ENCODE results near the gene VCL.
"Not testable (repeated sequence)": the region's sequence is repeated elsewhere in the genome, so short reads cannot be mapped to it uniquely, and the experiment has no call there.

The VCL gene

DNA sequence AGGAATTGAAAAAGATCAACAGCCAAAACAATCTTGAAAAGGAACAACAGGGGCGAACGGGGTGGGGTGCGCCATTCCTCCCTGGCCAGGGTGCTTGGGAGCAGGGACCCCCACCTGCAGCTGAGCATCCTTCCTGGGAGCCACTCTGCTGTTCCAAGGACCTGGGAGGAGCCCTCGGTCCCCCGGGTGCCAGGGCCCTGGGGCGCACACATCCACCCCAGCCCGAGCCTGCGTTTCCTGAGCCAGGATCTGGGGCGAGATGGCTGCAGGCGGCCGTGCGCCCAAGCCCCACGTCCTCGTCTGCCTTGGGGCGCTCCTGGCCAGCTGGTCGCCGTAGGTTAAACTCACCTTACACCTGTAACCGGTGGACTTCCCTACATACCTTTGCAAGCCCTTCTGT, 142.1 kb downstream of the VCL start:
- DNase-seq (ENCODE audit: insufficient read length, low spot score), result no peak
- no peak for FAIRE-seq

DNA sequence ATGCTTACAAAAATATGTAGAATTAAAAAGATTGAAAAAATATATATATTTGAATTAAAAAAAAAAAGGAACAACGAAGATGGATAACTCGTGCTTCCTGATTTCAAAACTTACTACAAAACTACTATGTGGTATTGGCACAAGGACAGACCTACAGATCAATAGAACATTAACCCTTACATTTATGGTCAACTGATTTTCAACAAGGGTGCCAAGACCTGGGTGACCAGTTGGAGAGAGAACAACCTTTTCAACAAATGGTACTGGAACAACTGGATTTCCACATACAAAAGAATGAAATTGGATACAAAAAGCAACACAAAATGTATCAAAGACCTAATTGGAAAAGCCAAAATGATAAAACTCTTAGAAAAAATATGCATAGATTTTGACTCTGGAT, 142.6 kb downstream of the VCL start:
- DNase-seq (ENCODE audit: insufficient read length, low spot score), result no peak
- no peak for FAIRE-seq

DNA sequence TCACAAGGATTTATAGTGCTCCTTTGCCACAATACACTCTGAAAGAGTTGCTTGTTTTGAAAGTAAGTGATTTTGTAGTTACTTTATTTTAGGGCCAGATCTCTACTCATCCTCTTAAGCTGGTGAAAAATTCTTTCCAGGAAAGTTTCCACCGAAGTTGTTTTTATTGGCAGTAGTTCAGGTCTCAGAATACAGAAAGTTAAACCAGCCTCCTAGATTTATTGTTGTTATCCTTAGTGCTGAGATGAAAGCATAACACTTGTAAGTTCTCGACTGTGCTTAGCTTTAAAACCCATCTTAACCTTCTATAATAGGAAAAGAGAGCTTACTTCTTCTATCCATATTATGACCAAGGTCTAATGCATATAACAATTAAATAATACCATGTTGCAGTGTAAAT, 147.2 kb downstream of the VCL start:
- DNase-seq (ENCODE audit: insufficient read length, low spot score) (no peak), FAIRE-seq (no peak)

GRCh38 chr10:74146980-74147379, 149.1 kb downstream of the VCL start:
- FAIRE-seq; DNase-seq (ENCODE audit: insufficient read length, low spot score): not testable (repeated sequence)

DNA sequence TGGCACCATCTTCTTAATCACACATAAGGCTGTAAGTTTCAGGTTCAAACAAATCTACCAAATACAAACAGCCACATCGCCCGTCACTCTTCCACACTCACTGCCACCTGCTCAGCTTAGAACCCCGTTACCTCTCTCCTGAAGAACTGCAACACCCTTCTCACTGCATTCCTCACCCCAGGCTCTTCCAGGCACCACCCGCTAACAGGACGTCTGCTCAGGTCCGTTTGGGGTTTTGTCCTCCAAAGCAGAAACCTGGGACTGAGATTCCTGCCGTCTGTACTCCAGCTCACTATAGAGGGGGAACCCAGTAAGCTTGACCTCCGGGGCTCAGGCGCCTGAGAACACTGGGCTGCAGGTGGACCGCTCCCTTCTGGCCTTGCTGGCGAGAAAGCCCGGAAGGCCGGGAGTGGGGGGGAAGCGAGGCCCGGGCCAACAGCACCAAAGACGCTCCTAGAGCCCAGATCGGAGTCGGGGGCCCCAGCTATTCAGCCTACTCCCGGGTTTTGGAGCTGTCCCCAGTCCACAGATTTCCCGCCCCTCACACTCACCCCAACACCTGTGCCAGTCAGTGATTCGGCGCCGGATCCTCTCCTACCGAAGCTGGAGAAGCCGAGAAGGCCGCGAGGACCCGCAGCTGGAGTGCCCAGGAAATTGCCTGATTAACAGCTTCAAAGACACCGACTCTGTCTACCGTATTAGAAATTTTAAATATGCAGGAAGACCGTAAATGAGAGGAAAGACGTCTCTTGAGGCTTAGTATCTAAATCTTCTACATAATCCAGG, 152.5 kb downstream of the VCL start, which contains the start of gene AP3M1:
Gene AP3M1, minus strand, starts transcription at position 625 of the 786 bp plus-strand sequence. CDS start 12,449 bp downstream, outside the sequence.
- FAIRE-seq, result peak; percentile 55
- peak; percentile 65 for DNase-seq (ENCODE audit: insufficient read length, low spot score)

- DNase-seq (ENCODE audit: insufficient read length, low spot score), result peak; percentile 69
- peak; percentile 95 for FAIRE-seq
These were observed 153.3 kb downstream of the VCL start, which contains the start of gene ADK for GRCh38 chr10:74150990-74151878. Gene ADK (plus strand): TSS chr10:74151221. CDS start chr10:74151279, 58 bp downstream.

- FAIRE-seq (no peak), DNase-seq (ENCODE audit: insufficient read length, low spot score) (no peak)
These were observed 154.2 kb downstream of the VCL start for GRCh38 chr10:74151879-74152722.

- DNase-seq (ENCODE audit: insufficient read length, low spot score), result no peak
- FAIRE-seq, result no peak
These were observed 155.2 kb downstream of the VCL start for GRCh38 chr10:74153123-74153522.

DNA sequence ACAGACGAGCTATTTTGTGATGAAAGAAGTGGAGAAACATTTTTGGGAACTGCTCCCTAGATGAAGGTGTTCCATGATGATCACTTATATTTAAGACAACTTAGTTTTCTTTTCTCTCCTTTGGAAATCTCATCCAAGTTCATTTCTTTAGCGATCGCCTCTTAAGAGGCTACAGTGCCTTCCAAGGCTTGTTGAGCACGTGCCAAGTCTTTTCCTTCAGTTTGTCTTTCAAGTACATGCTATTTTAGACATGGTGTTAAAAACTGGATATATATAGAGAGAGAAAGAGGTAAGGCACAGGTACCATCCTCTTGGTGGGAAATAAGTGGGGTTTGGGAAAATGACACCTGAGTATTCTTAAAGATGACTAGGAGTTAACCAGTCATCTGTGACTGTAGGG, 155.8 kb downstream of the VCL start:
- DNase-seq (ENCODE audit: insufficient read length, low spot score), result no peak

GRCh38 chr10:74156919-74157289, 159.0 kb downstream of the VCL start:
- DNase-seq (ENCODE audit: insufficient read length, low spot score), result no peak
- peak; percentile 88 for FAIRE-seq

More for the DNA sequence above, 155.8 kb downstream of the VCL start:
- no peak for FAIRE-seq

GRCh38 chr10:74160013-74160412, 162.1 kb downstream of the VCL start:
- FAIRE-seq (no peak), DNase-seq (ENCODE audit: insufficient read length, low spot score) (no peak)

GRCh38 chr10:74163319-74164068, 165.6 kb downstream of the VCL start:
- DNase-seq (ENCODE audit: insufficient read length, low spot score), result no peak
- FAIRE-seq, result no peak

DNA sequence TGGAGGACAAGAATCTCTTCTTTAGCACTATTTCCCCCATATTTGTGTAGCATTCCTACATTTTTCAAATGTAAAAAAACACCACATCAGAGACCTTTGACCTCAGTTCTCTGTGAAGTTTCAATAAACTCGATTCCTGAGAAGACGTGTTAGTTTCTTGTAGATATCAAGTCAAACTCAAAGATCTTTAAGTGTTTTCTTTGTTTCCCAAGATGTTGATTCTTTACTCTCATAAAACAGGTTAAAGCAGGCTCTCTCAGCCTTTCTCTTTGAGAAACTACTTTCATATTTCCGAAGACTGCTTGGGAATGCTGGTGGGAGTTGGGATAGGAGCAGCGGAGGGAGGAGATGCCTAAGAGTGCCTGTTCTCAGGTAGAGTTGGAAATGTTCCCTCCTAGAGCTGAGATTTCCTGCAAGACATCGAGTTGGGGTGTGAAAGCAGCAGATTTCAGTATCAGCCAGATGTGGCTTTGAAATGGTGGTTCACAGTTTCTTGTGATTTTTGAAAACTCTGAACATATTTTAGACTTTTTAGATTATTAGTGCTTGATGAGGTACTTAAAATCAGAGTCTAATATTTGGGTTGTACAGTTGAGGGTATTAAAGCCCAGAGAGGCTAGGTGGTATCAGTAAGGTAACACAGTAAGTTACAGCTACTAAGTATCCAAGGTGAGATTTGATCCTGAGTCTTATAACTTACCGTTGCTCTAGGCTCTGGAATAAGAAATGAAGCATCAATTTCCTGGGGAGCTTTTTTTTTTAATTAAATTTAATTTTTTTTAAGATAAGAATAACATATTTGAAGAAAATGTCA, 167.0 kb downstream of the VCL start:
- FAIRE-seq (peak; percentile 94), DNase-seq (ENCODE audit: insufficient read length, low spot score) (no peak)

- FAIRE-seq (peak; percentile 11), DNase-seq (ENCODE audit: insufficient read length, low spot score) (no peak)
These were observed 167.6 kb downstream of the VCL start for GRCh38 chr10:74165530-74165901.

DNA sequence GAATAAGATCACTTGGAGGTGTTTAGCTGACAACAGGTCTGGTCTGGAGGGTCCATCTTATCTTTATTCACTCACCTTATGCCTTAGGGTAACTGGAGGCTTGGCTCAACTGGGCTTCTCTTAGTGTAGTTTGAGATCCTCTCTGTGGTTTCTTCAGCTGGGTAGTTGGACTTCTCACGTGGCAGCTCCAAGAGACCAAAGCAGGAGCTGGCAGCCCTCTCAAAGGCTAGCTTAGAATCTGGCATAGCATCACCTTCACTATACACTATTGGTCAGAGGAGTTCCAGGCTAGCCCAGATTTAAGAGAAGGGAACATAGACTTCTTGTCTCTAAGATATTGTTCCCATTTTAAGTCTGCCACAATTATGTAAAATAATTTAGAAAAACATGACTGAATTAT, 169.5 kb downstream of the VCL start:
- peak; percentile 65 for FAIRE-seq
- DNase-seq (ENCODE audit: insufficient read length, low spot score), result no peak

Data from GM19239 (cell line).